LHCN-M2 (cell line): Measurements from ENCODE around the gene TMEM31. TPM values are rescaled to one million over a fixed set of nuclear protein-coding genes. Genes with fewer than 3 reads are reported as not detected.
"Not testable (repeated sequence)": the region's sequence is repeated elsewhere in the genome, so short reads cannot be mapped to it uniquely, and the experiment has no call there.

Experiments
- DNase-seq: peaks from one replicate; pipeline ENCODE4 v3.0.0-alpha.2; 2012; ENCODE audit warnings: low read depth
- total RNA-seq: library from RNA; depleted of rRNA; stranded (reverse); fragments of >200 nt; gene quantifications from 2 replicates; pipeline ENCODE4 v1.2.3, GENCODE V29; 2014; rRNA removed

TMEM31 gene
- total RNA-seq, 1 experiment from 2014 or later = not detected

- no peak for DNase-seq
These were observed 15.8 kb downstream of the TMEM31 start for GRCh38 chrX:103726477-103726876.

- no peak for DNase-seq
These were observed 16.4 kb downstream of the TMEM31 start for GRCh38 chrX:103727115-103727514.

GRCh38 chrX:103729015-103729414, 18.3 kb downstream of the TMEM31 start:
- no peak for DNase-seq

- no peak for DNase-seq
These were observed 19.6 kb downstream of the TMEM31 start for GRCh38 chrX:103730147-103730795.

- DNase-seq = peak; percentile 46
These were observed 20.2 kb downstream of the TMEM31 start for GRCh38 chrX:103730796-103731493.

GRCh38 chrX:103733017-103733416, 22.3 kb downstream of the TMEM31 start:
- DNase-seq = no peak

GRCh38 chrX:103734125-103734760, 23.5 kb downstream of the TMEM31 start:
- no peak for DNase-seq

- DNase-seq = no peak
These were observed 27.0 kb downstream of the TMEM31 start for GRCh38 chrX:103737696-103738095.

GRCh38 chrX:103739421-103739820, 28.7 kb downstream of the TMEM31 start:
- no peak for DNase-seq

GRCh38 chrX:103741879-103742278, 31.2 kb downstream of the TMEM31 start:
- no peak for DNase-seq

- no peak for DNase-seq
These were observed 31.6 kb downstream of the TMEM31 start for GRCh38 chrX:103742339-103742738.

- no peak for DNase-seq
These were observed 36.5 kb downstream of the TMEM31 start for GRCh38 chrX:103747163-103747562.

GRCh38 chrX:103754401-103754800, 43.7 kb downstream of the TMEM31 start:
- DNase-seq = no peak

GRCh38 chrX:103756736-103757135, 46.0 kb downstream of the TMEM31 start:
- DNase-seq = no peak

- no peak for DNase-seq
These were observed 47.8 kb downstream of the TMEM31 start for GRCh38 chrX:103758555-103758954.

- not testable (repeated sequence) for DNase-seq
These were observed 52.8 kb downstream of the TMEM31 start for GRCh38 chrX:103763541-103763940.

Other genes starting within 250 kb of the TMEM31 start
- gene RAB40A, start 191.4 kb upstream of the TMEM31 start, total RNA-seq = 0.11 and 0.38 TPM in 2 replicates
- gene TCEAL4, start 125.4 kb upstream of the TMEM31 start, total RNA-seq = 83.6 and 113 TPM in 2 replicates
- gene TCEAL3, start 102.9 kb upstream of the TMEM31 start, total RNA-seq = 38.6 and 39.7 TPM in 2 replicates
- 54.0 and 68.4 TPM in 2 replicates for gene TCEAL1, start 81.9 kb upstream of the TMEM31 start, total RNA-seq
- 702 and 722 TPM in 2 replicates for gene MORF4L2, start 24.2 kb upstream of the TMEM31 start, total RNA-seq
- gene PLP1, start 65.9 kb downstream of the TMEM31 start, total RNA-seq = 0.17 TPM in 1 of 2 replicates, not detected in the other
- gene RAB9B, start 121.3 kb downstream of the TMEM31 start, total RNA-seq = under 0.01 and 0.13 TPM in 2 replicates